RWPE1 (cell line): ENCODE data around the gene TNP1.

Source experiments
- CTCF ChIA-PET: fragments of 350-600 bp; sonication (Branson Sonifier 250); formaldehyde crosslinking; extraction: SDS; loops from one replicate; lab custom pipeline; 2021; lab: Yijun Ruan, JAX
- POLR2A ChIA-PET: fragments of 400-600 bp; formaldehyde crosslinking; extraction: SDS; loops from one replicate; lab custom pipeline; 2020; ENCODE audit warnings: antibody characterized with exemption; ENCODE audit not compliant: low non-redundant PET; lab: Yijun Ruan, JAX
- DNase-seq: peaks from one replicate; pipeline ENCODE4 v3.0.0; 2012; ENCODE audit warnings: low spot score
- H3K27ac ChIP-seq: fragments of 450-650 bp; 2 replicates; pipeline ENCODE4 v1.5.1; 2017
- TF ChIP-seq, protein P1 (sequence below): fragments of 450-650 bp; conservative IDR thresholded peaks from 2 replicates; pipeline ENCODE4 v1.5.1; 2017; ENCODE audit warnings: low read depth, mild to moderate bottlenecking

TNP1 gene, protein sequence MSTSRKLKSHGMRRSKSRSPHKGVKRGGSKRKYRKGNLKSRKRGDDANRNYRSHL

DNA sequence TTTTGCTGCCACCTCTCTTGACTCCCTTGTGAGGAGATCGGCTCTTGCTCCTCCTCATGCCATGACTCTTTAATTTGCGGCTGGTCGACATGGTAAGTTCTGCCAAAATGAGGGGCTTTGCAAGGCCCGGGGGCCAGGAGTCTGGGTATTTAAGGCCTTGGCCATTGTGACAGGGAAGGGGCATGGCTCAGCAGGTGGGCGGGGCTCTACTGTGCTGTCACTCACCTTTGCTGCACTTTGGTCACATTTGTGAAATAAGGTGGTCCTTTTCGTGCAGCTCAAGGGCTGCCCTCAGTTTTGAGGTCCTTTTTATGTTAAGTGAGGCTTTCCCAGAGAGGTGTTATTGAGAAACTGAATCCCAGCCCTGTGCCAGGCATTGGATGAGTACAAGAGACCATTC is at the start of gene TNP1:
Gene TNP1, minus strand, starts transcription at position 121 of the 400 bp plus-strand sequence. Its CDS starts 30 bp downstream, at position 91.
- TF ChIP-seq, protein P1, sequence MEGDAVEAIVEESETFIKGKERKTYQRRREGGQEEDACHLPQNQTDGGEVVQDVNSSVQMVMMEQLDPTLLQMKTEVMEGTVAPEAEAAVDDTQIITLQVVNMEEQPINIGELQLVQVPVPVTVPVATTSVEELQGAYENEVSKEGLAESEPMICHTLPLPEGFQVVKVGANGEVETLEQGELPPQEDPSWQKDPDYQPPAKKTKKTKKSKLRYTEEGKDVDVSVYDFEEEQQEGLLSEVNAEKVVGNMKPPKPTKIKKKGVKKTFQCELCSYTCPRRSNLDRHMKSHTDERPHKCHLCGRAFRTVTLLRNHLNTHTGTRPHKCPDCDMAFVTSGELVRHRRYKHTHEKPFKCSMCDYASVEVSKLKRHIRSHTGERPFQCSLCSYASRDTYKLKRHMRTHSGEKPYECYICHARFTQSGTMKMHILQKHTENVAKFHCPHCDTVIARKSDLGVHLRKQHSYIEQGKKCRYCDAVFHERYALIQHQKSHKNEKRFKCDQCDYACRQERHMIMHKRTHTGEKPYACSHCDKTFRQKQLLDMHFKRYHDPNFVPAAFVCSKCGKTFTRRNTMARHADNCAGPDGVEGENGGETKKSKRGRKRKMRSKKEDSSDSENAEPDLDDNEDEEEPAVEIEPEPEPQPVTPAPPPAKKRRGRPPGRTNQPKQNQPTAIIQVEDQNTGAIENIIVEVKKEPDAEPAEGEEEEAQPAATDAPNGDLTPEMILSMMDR, result no peak
- no peak for DNase-seq
- no peak within 1 kb of the TSS for H3K27ac ChIP-seq
- CTCF ChIA-PET, result no interaction called here
- POLR2A ChIA-PET, result no interaction called here

DNA sequence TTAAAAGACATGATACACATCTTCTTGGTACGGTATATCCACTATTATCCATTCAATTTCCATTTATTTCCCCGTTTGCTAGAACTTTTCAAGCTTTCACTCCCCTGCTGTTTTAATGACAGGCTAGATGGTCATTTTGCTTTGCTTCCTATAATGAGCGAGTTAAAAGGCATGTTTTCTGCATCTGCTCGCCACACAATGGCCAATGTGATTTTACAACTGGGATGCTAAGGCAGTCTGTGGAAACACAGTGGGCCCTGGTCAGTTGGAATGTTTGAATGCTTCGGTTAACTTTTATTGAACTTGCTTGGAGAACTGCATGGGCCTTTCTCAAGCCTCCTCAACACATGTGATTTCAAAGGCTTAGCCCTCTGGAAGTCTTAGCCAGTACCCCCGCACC is 48.4 kb upstream of the TNP1 start:
- no peak overlapping the region for H3K27ac ChIP-seq
- no peak for DNase-seq
- CTCF ChIA-PET, result no interaction called here
- POLR2A ChIA-PET, result no interaction called here
- TF ChIP-seq, protein P1, result no peak

DNA sequence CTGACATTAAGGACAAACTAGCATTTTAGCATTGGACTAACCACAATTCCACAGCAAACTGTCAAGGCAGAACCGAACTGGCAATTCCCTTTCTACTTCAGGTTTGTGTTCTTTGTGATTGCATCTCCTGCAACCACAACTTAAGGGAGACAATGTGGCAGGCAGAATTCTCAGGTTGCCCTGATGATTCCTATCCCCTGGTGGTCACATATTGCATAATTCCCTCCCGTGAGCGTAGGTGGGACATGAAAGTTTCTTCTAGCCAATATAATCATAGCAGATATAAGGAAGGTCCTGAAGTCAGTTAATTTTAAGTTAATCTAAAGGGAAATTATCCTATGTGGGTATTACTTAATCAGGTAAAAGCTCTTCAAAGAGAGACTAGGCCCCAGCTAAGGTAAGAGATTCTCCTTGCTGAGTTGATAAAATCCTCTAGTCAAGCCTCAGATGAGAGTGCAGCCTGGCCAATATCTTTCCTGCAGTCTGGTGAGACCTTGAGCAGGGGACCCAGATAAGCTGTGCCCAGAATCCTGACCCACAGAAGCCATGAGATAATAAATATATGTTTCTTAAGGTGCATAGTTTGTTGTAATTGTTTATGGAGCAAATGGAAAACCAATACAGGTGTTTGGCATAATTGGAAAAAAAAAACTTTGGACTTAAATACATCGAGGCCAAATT is 45.9 kb upstream of the TNP1 start:
- TF ChIP-seq, protein P1, result no peak
- DNase-seq, result no peak
- no peak overlapping the region for H3K27ac ChIP-seq
- ChIA-PET POLR2A (no interaction called here), CTCF (no interaction called here)

DNA sequence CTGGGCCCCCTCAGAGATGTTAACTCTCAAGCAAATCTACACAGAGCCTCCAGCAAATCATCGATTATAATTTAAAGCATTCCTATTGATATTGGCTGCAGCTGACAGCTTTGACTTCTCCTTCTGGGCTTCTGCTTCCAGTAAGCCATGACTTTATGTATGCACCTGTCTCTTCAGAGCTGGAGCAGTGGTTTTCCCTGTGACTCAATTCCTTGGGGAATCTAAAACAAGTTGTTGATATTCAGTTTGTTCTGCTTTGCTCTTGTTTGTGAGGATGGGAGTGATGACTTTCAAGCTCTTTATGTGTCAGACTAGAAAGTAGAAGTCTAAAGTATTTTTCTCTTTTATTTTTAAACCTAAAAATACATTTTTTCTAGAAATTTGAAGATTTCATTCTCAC is 45.1 kb upstream of the TNP1 start:
- TF ChIP-seq, protein P1, result no peak
- no peak overlapping the region for H3K27ac ChIP-seq
- POLR2A ChIA-PET, result no interaction called here
- CTCF ChIA-PET, result no interaction called here
- no peak for DNase-seq

DNA sequence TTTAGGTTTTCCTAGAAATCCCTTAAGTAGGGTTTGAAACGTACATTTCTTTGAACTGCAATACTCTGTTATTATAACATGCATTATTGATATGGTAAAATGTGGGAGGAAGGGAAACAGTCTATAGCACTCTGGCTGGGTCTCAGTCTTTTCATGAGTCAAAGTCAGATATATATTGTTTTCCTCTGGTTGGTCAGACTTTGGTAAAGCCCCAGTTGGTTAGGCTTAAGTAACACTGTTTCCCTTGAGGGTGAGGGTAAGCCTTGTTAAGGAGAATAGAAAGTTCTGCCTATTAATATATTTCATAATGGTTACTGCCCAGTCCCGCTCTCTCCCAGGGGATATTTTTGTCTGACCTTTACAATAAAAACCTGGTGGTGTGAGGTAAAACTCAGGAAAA is 44.7 kb upstream of the TNP1 start:
- TF ChIP-seq, protein P1, result no peak
- no peak overlapping the region for H3K27ac ChIP-seq
- ChIA-PET POLR2A (no interaction called here), CTCF (no interaction called here)
- DNase-seq, result no peak

DNA sequence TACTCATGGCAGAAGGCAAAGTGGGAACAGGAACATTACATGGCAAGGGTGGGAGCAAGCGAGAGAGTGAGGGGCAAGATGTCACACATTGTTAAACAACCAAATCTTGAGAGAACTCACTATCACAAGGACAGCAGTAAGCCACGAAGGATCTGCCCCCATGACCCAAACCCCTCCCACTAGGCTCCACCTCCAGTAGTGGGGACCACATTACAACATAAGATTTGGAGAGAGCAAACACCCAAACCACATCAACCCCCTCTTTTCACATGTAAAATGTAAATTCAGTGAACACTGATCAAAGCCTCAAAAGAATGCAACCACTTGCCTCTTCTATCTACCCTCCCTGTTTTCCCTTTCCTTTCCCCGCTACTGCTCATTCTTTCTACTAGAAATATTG is 43.6 kb upstream of the TNP1 start:
- no peak for DNase-seq
- POLR2A ChIA-PET, result no interaction called here
- TF ChIP-seq, protein P1, result no peak
- CTCF ChIA-PET, result no interaction called here
- no peak overlapping the region for H3K27ac ChIP-seq
